GM19035 (cell line): ENCODE results near the gene ZNRF1.
A peak's percentile ranks its signal among the peaks of the same experiment; 100 is the strongest.

Experiments
- ATAC-seq: cut with Tn5 transposase; IDR thresholded peaks from one replicate; pipeline ENCODE4 v1.9.1; 2021; ENCODE audit not compliant: unreplicated experiment

The ZNRF1 gene

GRCh38 chr16:75138636-75139035 is 139.8 kb downstream of the ZNRF1 start:
- ATAC-seq, result no peak

- no peak for ATAC-seq
Observed at GRCh38 chr16:75139498-75139897, 140.7 kb downstream of the ZNRF1 start.

DNA sequence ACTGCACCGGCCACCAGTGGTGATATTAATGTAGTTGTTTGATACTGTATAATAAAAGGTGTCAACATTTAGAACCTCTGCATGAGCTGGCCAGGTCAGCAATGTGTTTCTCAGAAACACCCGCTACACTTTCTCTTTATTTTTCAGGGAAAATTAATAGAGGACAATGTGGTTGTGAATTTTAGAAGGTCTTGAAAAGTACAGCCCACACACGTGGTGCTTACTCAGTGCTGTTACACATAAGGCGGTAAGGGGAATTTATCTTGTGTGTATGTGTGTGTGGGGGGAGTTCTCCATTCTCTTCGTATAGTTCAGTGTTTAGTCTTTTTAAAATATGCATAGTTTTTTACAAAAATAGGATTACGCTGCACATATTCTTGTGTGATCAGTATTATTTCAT is 145.1 kb downstream of the ZNRF1 start:
- no peak for ATAC-seq

- ATAC-seq, result no peak
Observed at GRCh38 chr16:75147968-75148310, 149.1 kb downstream of the ZNRF1 start.

DNA sequence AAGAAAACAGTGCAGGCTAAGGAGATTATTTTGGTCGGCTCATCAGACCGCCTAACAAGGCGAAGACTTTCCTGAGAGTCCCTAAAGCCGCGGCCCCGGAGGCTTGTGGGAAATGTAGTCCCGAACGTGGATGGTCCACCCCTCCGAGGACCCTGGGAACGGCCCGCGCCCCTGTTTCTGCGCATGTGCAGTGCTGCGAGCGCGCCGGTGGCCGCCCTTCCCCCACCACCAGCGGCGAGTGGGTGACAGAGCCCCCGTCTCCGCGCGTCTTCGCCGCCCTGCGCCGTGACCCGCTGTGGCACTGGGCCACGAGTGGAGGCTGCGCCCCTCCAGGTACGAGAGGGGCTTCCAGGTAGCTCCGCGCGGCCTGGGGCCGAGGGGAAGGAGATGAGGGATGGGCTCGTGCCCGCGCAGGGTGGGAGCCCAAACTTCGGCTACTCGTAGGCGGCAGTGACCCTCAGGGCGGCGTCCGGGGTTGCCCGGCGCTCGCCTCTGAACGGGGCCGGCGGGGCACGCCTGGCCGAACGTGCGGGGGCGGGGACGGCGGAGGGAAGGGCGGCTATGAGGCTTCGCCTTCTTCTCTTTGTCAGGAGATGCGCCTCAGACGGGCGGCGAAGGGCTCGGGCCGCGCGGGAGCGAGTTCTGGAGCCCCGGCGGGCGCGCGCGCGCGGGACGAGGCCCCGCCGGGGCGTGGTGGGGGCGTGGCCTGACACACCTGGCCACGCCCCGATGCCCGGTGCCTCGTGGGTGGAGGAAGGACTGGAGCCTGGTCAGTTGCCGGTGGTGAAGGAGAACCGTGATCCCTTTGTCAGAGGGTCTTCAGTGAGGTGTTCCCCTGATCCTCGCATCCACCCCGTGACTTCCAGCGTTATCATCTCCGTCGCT is 149.7 kb downstream of the ZNRF1 start, which contains the start of gene ZFP1:
Gene ZFP1 (plus strand): TSS at position 214 of the 885 bp plus-strand sequence. CDS start 4,428 bp downstream, outside the sequence.
- ATAC-seq, result peak; percentile 82

DNA sequence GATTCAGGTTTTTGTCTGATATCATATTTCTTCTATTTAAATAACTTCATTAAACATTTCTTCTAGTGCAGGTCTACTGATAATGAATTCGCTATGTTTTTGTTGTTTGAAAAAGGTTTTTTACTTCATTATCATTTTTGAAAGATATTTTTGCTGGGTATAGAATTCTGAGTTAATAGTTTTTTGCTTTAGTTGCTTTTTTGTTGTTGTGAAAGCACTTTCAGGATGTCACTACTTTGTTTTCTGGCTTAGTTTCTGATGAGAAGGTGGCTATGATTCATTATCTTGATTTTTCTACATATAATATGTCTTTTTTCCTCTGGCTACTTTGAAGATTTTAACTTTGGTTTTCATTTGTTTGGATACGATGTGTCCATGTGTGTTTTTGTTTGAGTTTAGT is 153.0 kb downstream of the ZNRF1 start:
- ATAC-seq, result no peak

DNA sequence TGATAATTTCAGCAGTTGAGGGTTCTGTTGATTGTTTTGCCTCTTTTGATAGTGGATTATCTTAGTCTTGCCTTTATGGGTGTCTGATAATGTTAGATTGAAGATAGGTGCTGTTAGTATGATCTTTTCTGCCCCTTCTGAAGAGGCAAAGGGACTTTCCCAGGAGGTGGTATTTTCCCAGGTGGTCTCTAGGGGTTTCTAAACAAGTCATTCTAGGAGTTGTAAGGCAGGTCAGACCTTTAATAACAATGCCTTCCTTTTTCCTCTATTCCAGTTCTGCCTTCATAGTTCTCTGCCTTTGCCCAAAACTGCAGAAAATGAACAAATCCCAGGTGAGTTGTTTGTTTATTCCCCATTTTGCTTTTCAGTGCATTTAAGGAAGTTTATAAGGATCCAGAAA is 153.8 kb downstream of the ZNRF1 start:
- ATAC-seq, result no peak

DNA sequence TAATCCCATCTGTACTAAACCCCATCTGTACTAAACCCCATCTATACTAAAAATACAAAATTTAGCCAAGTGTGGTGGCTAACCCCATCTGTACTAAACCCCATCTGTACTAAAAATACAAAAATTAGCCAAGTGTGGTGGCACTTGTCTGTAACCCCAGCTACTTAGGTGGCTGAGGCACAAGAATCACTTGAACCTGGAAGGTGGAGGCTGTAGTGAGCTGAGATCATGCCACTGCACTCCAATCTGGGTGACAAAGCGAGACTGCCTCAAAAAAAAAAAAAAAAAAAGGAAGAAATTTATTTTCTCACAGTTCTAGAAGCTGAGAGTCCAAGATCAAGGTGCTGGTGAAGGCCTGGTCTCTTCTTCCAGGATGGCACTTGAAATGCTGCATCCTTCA is 161.6 kb downstream of the ZNRF1 start:
- ATAC-seq, result no peak
